NCI-H82 treated with DMSO at 0.1 percent for 48 hours (cell line): ENCODE data around the gene NEK3.
"Not testable (repeated sequence)": the region's sequence is repeated elsewhere in the genome, so short reads cannot be mapped to it uniquely, and the experiment has no call there.

Experiments used
- DNase-seq: peaks from one replicate; lab custom pipeline; 2025; ENCODE audit not compliant: unreplicated experiment; lab: John Stamatoyannopoulos, UW

Gene NEK3

DNA sequence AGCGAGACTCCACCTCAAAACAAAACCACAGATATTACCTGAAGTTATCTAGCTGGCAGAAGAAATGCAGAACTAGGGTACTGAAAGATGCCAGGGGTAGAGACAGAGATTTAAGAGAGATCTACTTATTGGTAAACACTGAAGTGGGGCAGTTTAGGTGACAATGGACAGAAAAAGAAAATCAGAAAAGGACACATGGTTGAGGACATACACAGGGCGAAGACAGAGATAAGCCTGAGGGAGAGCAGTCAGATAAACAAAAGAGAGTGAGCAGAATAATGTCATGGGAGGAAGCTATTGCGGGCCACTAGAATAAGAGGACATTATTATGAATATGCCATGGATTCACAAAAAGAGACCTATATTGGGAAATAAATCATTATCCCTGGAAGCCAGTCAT, 33.9 kb downstream of the NEK3 start:
- no peak for DNase-seq

DNA sequence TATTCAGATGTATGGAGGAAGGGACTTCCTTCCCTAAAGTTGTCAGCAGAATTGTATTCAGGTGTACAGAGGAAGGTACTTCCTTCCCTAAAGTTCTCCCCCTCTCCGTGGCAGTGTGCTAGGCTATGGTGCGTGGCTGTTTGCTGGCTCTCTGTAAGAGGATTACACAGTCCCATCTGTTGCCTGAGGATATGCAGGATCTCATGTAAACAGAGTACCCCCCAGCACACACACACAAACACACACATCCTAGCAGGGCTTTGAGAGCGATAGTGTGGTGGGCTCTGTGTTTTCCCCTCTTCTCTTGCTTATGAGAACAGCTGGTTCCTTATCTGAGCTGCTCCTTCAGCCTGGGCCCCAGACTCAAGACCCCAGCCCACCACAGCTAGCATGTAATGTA, 40.8 kb downstream of the NEK3 start:
- DNase-seq: peak; percentile 99

DNA sequence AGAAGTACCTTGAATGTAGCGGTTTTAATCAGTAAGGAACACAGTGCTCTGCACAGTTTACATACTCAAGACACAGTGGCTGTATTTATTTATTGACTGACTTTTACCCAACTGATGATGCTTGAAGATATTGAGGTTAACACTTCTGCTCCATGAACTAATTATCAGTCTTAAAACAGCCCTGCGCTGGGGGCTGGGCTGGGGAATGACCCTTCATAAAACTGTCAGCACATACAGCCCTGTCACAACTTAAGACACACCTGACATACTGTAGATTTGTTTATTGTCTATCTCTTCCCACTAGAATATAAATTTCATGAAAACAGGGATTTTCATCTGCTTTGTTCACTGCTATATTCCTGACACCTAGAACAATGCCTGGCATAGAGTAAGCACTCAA, 41.3 kb downstream of the NEK3 start:
- peak; percentile 64 for DNase-seq

DNA sequence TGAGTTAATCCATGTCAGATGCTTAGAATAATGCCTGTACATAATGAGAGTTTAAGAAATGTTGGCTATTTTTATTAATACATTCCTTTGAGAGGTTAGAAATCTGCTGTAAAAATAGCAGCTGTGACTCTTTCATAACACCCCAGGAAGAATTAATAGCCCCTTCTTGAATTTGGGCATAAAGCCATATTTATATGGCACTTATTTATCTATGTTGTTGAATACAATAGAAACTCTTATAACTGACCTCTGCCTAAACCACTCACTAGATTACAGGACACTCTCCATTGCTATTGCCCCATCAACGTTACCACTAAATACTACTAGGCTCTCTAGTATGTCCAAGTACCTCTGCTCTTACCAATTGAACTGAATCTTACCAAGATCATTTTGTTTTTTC, 46.8 kb downstream of the NEK3 start:
- DNase-seq: no peak

DNA sequence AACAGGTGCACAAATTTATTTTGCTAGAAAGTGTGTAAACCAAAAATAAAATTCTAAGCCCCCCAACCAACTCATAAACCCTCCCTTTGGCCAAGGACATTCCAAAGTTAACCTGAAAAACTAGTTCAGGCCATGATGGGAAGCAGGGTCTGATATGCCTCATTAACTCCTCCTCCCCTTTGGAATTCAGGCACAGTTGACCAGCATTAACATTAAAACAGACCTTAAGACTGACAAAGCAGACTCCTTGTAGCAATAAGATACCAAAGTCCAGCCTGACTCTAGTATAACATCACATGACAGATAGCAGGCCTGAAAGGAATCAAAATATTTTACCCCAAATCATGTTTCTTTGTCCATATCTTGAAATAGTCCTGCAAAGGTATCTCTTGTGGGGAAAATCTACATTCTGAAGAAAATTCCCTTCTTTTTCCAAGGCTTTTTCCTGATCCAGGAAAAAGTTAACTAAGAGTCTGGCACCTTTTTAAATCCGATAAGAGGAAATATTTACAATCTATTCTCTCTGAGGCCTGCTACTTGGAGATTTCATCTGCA, 50.2 kb downstream of the NEK3 start:
- no peak for DNase-seq

DNA sequence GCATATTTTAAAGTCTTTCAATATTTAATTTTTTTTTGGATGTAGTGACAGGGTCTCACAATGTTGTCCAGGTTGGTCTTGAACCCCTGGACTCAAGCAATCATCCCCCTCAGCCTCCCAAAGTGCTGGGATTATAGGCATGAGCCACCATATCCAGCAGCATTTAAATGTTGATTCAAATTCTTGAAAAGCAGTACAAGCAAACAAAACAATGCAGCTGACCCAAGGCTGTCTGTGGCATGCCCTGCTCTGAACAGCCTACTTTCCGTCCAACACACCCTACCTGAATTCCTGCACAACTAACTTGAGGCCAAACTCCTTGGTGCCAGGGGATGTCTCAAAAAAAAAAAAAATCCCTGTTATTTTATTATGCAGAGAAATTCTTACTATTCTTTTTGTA, 53.6 kb downstream of the NEK3 start:
- DNase-seq: no peak

DNA sequence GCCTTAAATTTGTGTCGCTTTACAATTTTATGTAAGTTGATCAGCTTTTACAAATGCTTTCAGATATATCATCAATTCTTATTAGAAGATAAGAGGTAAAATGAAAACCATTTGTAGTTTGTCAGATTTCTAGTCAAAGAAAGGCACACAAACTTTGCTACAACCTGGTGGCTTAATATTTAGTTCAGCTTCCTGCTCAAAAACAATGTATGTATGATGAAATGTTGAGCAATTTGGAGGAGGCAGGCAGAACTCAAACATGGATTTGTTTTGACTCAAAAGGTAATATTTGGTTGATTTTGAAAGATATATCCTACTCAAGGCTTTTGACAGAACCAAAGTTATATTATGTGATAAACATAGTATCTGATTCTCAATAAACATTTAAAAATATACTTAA, 54.8 kb downstream of the NEK3 start:
- no peak for DNase-seq

DNA sequence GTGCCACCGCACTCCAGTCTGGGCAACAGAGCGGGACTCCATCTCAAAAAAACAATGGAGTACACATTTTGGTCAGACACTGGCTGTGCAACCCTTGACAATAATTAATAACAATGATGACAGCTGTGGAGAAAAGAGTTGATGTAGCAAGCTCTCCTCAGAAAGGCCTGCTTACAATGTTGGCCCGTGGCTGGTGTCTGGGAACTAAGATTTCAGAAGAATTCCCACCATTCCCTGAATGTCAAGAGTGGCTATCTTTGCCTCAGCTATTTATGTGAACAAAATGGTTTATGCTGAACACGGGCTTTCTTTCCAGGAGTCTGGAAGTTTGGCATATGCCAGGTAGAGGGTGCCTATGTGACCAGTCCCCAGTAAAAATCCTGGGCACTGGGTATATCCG, 56.0 kb downstream of the NEK3 start:
- no peak for DNase-seq

DNA sequence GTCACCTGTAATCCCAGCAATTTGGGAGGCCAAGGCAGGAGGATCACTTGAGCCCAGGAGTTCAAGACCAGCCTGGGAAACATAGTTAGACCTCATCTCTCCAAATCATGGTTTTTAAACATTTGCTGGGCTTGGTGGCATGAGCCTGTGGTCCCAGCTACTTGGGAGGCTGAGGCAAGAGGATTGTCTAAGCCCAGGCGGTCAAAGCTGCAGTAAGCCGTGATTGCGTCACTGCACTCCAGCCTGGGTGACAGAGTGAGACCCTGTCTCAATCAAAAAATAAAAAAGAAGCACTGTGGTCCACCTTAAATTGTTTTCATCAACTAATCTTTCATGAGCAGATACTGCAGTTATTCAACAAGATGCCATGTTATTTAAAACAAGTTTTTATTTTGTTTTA, 57.0 kb downstream of the NEK3 start:
- DNase-seq: not testable (repeated sequence)

DNA sequence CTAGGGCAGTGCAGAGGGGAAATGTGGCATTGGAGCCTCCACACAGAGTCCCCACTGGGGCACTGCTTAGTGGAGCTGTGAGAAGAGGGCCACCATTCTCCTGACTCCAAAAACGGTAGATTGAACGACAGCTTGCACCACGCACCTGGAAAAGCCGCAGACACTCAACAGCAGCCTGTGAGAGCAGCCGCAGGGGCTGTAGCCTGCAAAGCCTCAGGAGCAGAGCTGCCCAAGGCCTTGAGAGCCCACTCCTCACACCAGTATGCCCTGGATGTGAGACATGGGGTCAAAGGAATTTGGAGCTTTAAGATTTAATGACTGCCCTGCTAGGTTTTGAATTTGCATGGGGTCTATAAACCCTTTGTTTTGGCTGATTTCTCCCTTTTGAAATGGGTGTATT, 62.2 kb downstream of the NEK3 start:
- DNase-seq: no peak

DNA sequence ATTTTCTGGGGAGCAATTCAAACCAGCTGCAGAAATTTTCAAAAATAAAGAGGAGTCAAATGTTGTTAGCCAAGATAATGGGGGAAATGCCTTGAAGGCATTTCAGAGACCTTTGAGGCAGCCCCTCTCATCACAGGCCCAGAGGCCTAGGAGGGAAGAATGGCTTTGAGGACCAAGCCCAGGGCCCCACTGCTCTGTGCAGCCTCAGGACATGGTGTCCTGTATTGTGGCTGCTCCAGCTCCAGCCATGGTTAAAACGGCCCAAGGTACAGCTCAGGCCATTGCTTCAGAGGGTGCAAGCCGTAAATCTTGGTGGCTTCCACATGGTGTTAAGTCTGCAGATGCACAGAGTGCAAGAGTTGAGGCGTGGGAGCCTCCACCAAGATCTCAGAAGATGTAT, 62.6 kb downstream of the NEK3 start:
- no peak for DNase-seq

DNA sequence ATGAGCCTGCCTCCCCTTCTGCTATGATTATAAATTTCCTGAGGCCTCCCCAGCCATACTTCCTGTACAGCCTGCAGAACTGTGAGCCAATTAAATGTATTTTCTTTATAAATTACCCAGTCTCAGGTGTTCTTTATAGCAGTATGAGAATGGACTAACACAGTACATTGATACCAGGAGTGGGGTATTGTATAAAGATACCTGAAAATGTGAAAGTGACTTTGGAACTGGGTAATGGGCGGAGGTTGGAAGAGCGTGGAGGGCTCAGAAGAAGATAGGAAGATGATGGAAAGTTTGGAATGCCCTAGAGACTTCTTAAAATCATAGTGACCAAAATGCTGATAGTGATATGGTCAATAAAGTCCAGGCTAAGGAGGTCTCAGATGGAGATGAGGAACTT, 63.3 kb downstream of the NEK3 start:
- DNase-seq: no peak

DNA sequence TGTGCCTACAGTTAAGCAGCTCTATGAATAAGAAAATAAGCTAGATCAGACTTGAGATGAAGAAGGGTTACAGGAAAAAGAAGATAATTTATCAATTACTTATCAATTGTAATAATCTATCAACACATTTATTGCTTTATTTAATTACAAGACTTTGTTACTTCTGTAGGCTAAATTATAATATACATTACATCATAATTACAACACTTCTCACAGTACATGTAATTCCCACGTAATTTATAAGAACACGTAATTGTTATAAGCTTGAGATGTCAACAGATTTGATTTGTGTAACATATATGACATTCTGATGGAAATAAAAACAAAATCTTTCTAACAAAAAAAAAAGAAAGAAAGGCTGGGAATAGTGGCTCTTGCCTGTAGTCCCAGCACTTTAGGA, 67.3 kb downstream of the NEK3 start:
- no peak for DNase-seq

DNA sequence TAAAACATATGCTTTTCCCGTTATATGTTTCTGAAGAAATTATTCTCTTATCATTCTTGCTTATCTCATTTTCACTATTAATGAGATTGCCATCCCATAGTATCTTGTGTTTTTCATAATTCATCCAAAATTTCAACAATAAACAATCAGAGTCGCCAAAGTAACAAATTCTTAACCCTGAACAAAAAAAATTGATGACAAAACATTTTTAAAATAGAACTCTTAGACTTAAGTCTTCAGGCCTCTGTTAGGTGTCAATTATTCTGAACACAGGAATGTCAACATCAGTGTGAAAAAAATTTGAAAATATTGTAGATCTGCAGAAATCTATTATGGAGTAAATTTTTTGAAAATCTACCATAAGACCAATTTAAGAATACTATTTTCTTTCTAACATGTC, 67.9 kb downstream of the NEK3 start:
- no peak for DNase-seq

DNA sequence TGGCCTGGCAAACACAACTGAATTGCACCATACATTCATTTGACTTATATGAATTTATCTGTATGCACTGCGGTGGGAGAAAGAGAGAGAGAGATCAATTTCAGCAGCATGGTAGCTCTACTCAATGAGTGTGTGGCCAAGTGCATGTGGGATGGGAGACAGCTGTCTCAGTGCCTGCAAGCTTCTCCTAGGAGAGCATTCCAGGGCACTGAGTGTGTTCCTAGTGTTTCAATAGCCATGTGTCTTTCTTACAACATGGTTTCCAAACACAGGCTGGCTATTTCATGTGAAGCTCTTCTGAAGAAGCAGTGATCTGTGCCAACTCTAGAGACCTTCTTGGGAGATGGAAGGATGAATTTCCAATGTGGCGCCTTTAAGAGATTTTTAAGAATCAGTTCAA, 74.0 kb downstream of the NEK3 start:
- DNase-seq: no peak

DNA sequence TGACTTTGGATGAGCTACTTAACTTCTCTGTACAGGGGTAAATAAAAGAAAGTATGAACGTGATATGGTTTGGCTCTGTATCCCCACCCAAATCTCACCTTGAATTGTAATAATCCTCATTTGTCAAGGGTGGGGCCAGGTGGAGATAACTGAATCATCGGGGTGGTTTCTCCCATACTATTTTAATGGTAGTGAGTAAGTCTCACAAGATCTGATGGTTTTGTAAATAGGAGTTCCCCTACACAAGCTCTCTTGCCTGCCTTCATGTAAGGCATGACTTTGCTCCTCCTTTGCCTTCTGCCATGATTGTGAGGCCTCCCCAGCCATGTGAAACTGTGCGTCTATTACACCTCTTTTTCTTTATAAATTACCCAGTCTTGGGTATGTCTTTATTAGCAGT, 74.4 kb downstream of the NEK3 start:
- not testable (repeated sequence) for DNase-seq
